NCI-H526 treated with DMSO at 0.1 percent for 48 hours (cell line): Measurements from ENCODE around the gene ACP4.

ENCODE experiments used
- DNase-seq: peaks from one replicate; lab custom pipeline; 2025; lab: John Stamatoyannopoulos, UW

The ACP4 gene

GRCh38 chr19:50844296-50844935 is 54.2 kb downstream of the ACP4 start:
- no peak for DNase-seq
